WERI-Rb-1 (cell line): ENCODE data around the gene DNAJC13.

Experiments used
- DNase-seq: peaks from one replicate; pipeline ENCODE4 v3.0.0-alpha.2; 2020
- H3K27ac ChIP-seq: fragments of 250-450 bp; sonication (Bioruptor Pico); 2 replicates; pipeline ENCODE4 v1.5.1; 2020; ENCODE audit warnings: mild to moderate bottlenecking, moderate library complexity
- H3K27me3 ChIP-seq: fragments of 250-450 bp; sonication (Bioruptor Pico); 2 replicates; pipeline ENCODE4 v1.5.1; 2021; ENCODE audit warnings: mild to moderate bottlenecking, low read depth, moderate library complexity; ENCODE audit not compliant: insufficient read depth, severe bottlenecking
- H3K36me3 ChIP-seq: fragments of 250-450 bp; sonication (Bioruptor Pico); 2 replicates; pipeline ENCODE4 v1.5.1; 2020; ENCODE audit warnings: mild to moderate bottlenecking, moderate library complexity
- H3K4me3 ChIP-seq: 2 replicates; pipeline ENCODE4 v1.5.1; 2011; ENCODE audit warnings: low read depth, mild to moderate bottlenecking, control low read depth, low read length
- H3K9me3 ChIP-seq: fragments of 250-450 bp; sonication (Bioruptor Pico); 2 replicates; pipeline ENCODE4 v1.5.1; 2021; ENCODE audit warnings: mild to moderate bottlenecking, moderate library complexity; ENCODE audit not compliant: severe bottlenecking
- CTCF ChIP-seq: IDR thresholded peaks from 2 replicates; pipeline ENCODE4 v1.5.1; 2011; ENCODE audit warnings: low read depth, mild to moderate bottlenecking, control low read depth, inconsistent platforms, low read length

Gene DNAJC13

GRCh38 chr3:132561003-132561402 is 143.7 kb downstream of the DNAJC13 start:
- no peaks in the 10 kb centered on the region for H3K9me3 ChIP-seq

GRCh38 chr3:132563420-132564069 is 146.2 kb downstream of the DNAJC13 start:
- Histone ChIP-seq H3K9me3 (no peaks in the 10 kb centered on the region), H3K36me3 (no peaks in the 10 kb centered on the region), H3K27ac (no peak overlapping the region), H3K4me3 (no peak overlapping the region), H3K27me3 (no peaks in the 10 kb centered on the region)
- TF ChIP-seq CTCF: no peak
- DNase-seq: no peak

More at GRCh38 chr3:132561003-132561402, 143.7 kb downstream of the DNAJC13 start:
- no peak for TF ChIP-seq CTCF
- Histone ChIP-seq H3K27me3 (no peaks in the 10 kb centered on the region), H3K36me3 (no peaks in the 10 kb centered on the region), H3K27ac (no peak overlapping the region), H3K4me3 (no peak overlapping the region)
- no peak for DNase-seq

DNA sequence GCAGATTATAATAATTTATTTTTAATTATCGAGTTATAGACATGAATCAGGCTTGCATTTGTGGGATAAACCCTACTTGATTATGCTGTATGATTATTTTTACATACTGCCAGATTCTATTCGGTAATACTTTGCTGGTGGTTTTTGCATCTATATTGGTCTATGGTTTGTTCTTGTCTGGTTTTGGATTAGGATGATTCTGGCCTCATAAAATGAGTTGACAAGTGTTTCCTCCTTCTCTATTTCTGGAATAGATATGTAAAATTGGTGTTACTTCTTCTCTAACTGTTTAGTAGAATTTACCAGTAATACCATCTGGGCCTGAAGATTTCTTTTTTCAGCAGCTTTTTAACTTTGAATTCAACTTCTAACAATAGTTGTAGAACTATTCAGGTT is 146.8 kb downstream of the DNAJC13 start:
- Histone ChIP-seq H3K36me3 (no peaks in the 10 kb centered on the region), H3K4me3 (no peak overlapping the region), H3K27ac (no peak overlapping the region), H3K27me3 (no peaks in the 10 kb centered on the region), H3K9me3 (no peaks in the 10 kb centered on the region)
- DNase-seq: no peak
- no peak for TF ChIP-seq CTCF

GRCh38 chr3:132568422-132568821 is 151.1 kb downstream of the DNAJC13 start:
- TF ChIP-seq CTCF: no peak
- Histone ChIP-seq H3K27me3 (no peaks in the 10 kb centered on the region), H3K9me3 (no peaks in the 10 kb centered on the region), H3K4me3 (no peak overlapping the region), H3K27ac (no peak overlapping the region), H3K36me3 (no peaks in the 10 kb centered on the region)
- no peak for DNase-seq

DNA sequence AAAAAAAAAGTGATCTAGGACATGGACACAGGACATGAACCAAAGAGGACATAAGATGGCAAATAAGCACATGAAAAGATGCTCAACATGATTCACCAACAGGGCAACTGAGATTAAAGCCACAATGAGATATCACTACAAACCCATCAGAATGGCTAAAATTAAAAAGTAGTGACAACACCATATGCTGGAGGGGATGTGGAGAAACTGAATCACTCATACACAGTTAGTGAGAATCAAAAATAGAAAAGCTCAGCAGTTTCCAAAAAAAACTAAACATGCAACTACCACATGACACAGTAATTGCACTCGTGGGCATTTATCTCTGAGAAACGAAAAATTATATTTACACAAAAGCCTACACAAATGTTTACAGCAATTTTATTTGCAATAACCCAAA is 151.9 kb downstream of the DNAJC13 start:
- Histone ChIP-seq H3K36me3 (no peaks in the 10 kb centered on the region), H3K27me3 (no peaks in the 10 kb centered on the region), H3K4me3 (no peak overlapping the region), H3K27ac (no peak overlapping the region), H3K9me3 (no peaks in the 10 kb centered on the region)
- TF ChIP-seq CTCF: no peak
- no peak for DNase-seq

- Histone ChIP-seq H3K9me3 (no peaks in the 10 kb centered on the region), H3K27me3 (no peaks in the 10 kb centered on the region), H3K27ac (no peak overlapping the region), H3K36me3 (no peaks in the 10 kb centered on the region), H3K4me3 (no peak overlapping the region)
- no peak for DNase-seq
- no peak for TF ChIP-seq CTCF
Observed at GRCh38 chr3:132569580-132569979, 152.3 kb downstream of the DNAJC13 start.
